NCI-H69 (cell line): Measurements from ENCODE around the gene CIRBP.
A peak's percentile ranks its signal among the peaks of the same experiment; 100 is the strongest.

Experiments used
- DNase-seq: peaks from one replicate; lab custom pipeline; 2025; lab: John Stamatoyannopoulos, UW

Gene CIRBP

GRCh38 chr19:1268226-1269064 is 687 bp upstream of the CIRBP start:
- peak; percentile 47 for DNase-seq

- DNase-seq, result peak; percentile 94
Observed at GRCh38 chr19:1269478-1270212, 513 bp downstream of the CIRBP start.

DNA sequence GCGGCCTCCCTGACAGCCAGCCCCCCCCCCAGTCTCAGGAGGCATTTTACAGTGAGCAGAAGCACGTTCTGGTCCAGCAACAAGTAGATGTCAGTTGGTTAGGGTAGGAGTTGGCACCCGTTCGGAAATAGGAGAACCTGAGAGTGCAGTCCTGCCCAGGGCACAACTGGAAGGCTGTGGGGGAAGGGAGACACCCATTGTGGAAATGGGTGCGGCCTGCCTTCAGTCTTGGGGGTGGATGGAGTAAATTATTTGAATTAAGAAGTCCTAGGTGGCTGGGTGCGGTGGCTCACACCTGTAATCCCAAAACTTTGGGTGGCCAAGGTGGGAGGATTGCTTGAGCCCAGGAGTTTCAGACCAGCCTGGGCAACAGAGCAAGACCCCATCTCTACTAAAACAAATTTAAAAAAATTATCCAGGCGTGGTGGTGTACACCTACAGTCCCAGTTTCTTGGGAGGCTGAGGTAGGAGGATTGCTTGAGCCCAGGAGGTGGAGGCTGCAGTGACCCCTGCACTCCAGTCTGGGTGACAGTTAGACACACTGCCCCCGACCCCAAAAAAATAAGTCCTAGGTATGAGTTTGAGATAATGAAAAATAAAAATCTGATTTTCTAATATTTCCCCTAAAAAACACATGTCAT is 1.2 kb downstream of the CIRBP start:
- peak; percentile 58 for DNase-seq

- DNase-seq, result no peak
Observed at GRCh38 chr19:1270854-1271527, 1.9 kb downstream of the CIRBP start.

DNA sequence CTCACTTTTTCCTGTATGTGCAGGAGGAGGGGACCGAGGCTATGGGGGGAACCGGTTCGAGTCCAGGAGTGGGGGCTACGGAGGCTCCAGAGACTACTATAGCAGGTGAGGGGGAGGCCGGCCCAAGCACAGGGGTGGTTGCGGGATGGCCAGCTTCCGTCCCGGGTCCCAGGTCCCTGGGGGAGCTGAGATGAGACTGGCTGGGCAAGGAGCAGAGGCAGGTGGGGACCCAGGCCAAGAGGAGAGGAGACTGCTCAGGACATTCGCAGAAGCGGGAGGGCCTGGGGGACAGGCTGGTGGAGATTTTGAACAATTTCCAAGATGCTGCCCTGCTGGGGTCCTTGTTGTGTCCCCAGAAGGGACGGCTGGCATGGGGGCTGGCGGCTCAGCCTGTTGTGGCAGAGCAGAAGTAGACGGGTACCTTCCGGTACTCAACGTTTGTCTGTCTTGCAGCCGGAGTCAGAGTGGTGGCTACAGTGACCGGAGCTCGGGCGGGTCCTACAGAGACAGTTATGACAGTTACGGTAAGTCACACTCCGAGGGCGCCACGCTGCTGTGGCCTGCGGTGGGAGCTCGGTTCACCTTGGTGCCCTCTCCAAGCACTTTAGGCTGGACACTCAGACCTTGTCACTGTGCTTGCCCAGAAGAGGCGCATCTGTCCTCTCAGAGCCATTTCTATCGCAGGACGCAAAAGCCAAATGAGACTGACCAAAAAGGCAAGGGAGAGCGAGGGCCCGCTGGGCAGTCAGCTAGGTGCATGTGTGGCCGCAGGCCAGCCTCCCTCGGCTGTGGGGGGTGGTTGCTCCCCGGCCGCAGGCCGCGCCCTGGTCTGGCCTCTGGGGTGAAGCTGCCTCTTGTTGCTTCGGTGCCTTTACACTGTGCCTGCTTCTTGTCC is 2.6 kb downstream of the CIRBP start:
- no peak for DNase-seq

DNA sequence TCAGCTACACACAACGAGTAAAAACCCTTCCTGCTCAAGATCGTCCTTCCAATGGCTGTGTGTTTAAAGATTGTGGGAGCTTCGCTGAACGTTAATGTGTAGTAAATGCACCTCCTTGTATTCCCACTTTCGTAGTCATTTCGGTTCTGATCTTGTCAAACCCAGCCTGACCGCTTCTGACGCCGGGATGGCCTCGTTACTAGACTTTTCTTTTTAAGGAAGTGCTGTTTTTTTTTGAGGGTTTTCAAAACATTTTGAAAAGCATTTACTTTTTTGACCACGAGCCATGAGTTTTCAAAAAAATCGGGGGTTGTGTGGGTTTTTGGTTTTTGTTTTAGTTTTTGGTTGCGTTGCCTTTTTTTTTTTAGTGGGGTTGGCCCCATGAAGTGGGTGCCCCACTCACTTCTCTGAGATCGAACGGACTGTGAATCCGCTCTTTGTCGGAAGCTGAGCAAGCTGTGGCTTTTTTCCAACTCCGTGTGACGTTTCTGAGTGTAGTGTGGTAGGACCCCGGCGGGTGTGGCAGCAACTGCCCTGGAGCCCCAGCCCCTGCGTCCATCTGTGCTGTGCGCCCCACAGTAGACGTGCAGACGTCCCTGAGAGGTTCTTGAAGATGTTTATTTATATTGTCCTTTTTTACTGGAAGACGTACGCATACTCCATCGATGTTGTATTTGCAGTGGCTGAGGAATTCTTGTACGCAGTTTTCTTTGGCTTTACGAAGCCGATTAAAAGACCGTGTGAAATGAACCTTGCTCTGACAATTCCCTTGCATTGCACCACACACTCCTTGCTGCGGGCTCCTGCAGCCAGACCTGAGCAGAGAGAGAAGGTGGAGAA is 3.5 kb downstream of the CIRBP start:
- no peak for DNase-seq

DNA sequence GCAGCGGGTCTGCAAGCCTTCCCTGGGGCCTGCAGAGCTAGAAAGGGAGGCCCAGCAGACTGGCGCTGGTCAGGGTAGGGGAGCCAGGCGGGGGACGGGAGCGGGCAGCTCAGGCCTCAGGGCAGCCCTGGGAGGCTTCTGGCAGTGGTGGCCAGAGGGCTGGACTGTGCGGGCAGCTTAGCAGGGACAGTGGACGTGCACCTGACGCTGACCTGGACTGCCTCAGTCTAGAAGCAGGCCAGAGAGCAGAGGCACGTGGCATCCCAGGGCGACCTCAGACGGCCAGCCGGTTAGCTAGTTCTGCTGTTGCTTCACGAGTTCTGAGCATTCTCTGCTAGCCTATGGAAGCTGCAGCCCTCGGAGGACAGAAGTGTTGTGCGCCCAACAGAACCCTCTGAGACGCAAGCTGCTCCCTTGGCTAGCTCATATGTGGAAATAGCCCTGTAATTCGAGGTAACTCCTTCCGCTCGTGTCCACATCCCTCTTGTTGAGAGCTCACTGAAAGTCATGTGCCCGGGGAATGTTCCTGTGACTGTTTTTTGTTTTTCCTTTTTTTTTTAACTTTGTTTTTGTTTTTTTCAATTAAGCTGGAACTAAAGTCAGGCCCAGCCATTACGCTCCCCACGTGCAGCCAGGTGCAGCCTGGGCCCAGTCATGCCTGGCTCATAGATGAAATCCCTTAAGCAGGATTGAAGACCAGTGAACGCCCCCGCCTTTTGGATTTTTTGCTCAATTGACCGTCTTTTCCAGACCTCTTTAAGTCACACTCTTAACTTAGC is 4.3 kb downstream of the CIRBP start:
- DNase-seq, result no peak

GRCh38 chr19:1274081-1274851 is 5.1 kb downstream of the CIRBP start:
- DNase-seq, result no peak

DNA sequence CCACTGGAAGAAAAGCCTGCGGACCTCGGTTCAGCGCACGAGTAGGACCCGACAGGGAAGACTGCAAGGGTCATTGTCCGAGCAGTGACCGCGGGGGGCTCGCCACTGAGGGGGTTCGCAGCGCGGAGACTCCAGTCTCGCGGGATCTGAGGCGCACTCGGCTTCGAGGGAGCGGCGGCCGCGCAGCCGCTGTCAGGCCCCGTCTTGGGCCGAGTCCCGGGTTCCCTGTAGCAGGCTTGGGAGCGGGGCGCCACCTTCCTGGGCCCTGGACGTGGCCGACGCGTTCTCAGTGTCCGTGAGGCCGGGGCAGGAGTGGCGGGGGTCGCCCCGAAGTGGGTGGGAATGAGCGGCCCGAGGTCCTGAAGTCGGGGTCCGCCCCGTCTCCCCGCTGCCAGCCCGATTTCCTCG is 5.7 kb downstream of the CIRBP start:
- no peak for DNase-seq

- DNase-seq, result peak; percentile 99
Observed at GRCh38 chr19:1275260-1275975, 6.3 kb downstream of the CIRBP start, which contains the start of gene FAM174C. FAM174C (plus strand) TSS chr19:1275530; CDS start chr19:1275550, 20 bp downstream.

DNA sequence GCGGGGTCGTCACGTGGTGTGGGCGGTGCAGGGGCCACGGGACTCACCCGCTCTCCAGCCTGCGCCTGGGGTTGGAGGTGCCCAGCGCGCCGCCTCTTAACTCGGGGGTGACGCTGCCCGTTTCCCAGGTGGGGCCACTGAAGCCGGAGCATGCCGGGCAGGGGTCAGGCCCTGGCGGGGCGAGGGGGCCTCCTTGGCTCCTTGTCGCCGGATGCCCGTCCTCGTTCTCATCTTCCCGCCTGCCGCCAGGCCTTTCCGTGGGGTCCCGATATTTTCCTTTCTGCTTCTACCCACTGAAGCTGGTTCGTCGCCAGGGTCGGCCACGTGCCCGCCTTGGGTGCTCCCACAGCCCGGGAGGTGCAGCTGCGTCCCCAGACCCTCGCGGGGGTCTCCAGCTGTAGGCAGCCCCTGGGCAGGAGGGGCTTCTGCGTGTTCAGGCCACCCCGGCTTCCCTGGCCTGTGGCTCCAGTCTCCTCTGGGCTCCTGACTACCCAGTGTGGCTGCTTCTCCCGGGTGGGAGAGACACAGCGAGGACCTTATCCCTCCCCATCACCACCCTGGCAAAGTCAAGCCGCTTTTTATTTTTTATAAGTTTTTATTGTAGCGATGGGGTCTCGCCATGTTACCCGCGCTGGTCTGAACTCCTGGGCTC is 7.0 kb downstream of the CIRBP start:
- no peak for DNase-seq

DNA sequence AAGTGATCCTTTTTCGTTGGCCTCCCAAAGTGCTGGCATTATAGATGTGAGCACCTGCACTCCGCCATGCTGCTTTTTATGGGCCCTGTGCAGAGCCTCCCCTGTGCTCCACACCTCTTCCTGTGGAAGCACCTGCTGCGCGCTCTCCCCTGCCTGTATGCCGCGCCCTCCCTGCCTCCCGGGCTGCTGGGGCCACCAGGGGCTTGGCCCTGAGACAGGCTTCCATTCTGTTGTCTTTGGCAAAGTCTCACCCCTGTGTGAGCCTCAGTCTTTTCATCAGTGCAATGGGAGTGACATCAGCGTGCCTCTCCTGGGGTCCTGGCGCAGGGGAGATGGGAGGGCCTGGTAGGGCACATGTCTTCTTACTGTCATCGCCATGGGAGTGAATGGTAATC is 7.5 kb downstream of the CIRBP start:
- DNase-seq, result no peak

- DNase-seq, result no peak
Observed at GRCh38 chr19:1277061-1277460, 7.9 kb downstream of the CIRBP start.

DNA sequence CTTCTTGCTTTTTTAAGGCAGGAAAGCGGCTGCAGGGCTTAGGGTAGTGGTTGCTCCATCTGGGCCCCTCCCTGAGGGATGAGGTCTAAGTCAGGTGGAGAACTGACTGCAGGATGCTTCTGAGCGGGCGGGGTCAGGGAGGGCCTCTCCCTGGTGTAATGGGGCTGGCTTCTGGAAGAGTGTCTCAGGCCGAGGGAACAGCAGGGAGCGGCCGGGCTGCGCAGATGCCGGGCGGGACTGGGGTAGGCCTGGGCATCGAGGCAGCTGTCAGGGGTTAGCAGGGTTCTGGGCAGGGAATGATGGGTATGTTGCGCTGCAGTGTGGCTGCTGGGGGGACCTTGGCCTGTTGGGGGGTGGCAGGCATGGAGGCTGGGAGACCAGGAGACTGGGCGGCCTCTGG is 8.9 kb downstream of the CIRBP start:
- no peak for DNase-seq

GRCh38 chr19:1278713-1279660 is 9.9 kb downstream of the CIRBP start:
- DNase-seq, result no peak

- DNase-seq, result peak; percentile 80
Observed at GRCh38 chr19:1279782-1280341, 10.7 kb downstream of the CIRBP start.
